Medulla oblongata (tissue), 1 donor: ENCODE data around the gene CTNNA1.
A peak's percentile ranks its signal among the peaks of the same experiment; 100 is the strongest.
"Not testable (repeated sequence)": the region's sequence is repeated elsewhere in the genome, so short reads cannot be mapped to it uniquely, and the experiment has no call there.

Source experiments
- DNase-seq: peaks from one replicate; pipeline ENCODE4 v3.0.0-alpha.2; 2015; ENCODE audit errors: extremely low spot score

CTNNA1 gene

DNA sequence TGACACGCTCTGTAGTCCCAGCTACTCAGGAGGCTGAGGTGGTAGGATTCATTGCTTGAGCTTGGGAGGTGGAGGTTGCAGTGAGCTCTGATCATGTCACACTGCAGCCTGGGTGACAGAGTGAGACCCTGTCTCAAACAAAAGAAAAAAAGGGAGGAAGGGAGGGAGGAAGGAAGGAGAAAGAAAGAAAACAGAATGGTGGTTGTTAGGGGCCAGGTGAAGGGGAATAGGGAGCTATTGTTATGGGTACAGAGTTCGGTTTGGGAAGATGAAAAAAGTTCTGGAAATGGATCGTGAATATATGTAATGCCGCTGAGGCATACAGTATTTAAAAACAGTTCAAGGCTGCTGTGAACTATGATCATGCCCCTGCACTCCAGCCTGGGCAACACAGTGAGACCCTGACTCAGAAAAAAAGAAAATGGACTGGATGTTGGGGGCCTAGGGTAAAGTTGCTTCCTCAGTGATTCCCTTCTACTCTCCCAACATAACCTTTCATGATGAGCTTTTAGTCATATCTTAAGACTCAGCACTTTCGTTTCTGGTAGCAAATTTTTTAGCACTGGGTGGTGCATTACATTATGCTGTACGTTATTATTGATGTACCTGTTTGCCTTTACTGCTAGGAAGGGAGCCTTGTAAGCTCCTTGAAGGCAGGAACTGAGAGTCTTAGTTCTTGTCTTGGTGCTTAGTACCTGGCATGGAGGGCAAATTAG is 4.0 kb downstream of the CTNNA1 start:
- no peak for DNase-seq

DNA sequence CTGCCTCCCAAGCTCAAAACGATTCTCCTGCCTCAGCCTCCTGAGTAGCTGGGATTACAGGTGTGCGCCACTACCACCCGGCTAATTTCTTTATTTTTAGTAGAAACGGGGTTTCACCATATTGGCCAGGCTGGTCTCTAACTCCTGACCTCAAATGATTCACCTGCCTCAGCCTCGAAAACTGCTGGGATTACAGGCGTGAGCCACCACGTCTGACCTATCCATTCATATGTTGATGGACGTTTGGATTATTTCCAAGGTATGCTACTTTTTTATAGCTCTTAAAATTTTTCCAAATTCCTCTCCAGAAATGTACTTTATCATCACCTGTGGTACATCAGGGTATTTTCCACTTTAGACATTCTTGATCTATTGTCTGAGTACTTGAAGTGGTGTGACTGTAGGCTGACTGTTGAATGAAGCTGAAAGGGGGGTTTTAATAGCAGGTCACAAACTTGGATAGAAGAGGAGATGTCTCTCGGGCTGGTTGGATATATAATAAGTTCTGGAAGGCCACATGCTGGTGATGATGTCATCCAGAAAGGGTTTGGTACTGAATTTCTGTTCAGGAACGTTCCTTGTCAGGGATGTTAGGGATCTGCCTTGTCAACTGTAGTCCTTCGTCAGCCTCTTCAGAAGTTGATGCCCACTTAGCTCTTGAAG is 7.4 kb downstream of the CTNNA1 start:
- no peak for DNase-seq

DNA sequence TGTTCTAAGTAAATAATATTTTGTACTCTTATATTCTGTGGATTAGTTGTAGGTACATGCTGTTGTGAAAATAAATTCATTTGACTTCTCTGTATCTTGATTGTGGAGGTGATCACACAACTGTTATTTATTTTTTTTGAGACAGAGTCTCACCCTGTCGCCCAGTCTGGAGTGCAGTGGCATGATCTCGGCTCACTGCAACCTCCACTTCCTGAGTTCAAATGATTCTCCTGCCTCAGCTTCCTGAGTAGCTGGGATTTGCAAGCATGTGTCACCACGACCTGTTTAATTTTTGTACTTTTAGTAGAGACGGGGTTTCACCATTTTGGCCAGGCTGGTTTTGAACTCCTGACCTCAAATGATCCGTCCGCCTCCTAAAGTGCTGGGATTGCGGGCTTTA is 7.9 kb downstream of the CTNNA1 start:
- not testable (repeated sequence) for DNase-seq

DNA sequence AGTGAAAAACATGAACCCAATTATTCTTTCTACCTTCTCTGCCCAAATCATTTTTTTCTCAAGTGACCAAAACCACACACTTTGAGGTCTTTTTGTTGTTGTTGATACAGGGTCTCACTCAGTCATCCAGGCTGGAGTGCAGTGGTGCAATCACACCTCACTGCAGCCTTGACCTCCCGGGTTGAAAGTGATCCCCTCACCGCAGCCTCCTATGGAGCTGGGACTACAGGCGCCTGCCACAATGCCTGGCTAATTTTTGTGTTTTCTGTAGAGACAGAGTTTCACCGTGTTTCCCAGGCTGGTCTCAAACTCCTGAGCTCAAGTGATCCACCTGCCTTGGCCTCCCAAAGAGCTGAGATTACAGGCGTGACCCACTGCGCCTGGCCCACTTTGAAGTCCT is 8.4 kb downstream of the CTNNA1 start:
- DNase-seq, result not testable (repeated sequence)

DNA sequence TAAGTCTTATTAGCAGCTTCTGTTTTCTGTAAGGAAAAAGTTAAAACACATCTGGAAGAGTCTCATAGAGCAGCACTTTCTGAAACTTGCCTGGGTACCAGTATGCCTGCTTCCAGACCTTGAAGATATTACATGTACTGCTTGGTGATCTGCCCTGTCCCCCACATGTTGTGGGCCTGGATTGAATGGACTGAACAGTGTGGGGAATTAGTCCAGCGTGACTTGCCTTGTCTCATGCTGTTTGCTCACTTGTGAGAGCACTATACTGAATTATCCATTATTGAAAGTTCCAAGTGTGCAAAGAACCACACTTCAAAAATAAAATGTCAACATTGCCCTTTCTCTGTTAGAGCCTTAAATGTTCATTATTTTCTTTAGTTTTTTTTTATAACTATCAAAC is 8.9 kb downstream of the CTNNA1 start:
- DNase-seq, result no peak

DNA sequence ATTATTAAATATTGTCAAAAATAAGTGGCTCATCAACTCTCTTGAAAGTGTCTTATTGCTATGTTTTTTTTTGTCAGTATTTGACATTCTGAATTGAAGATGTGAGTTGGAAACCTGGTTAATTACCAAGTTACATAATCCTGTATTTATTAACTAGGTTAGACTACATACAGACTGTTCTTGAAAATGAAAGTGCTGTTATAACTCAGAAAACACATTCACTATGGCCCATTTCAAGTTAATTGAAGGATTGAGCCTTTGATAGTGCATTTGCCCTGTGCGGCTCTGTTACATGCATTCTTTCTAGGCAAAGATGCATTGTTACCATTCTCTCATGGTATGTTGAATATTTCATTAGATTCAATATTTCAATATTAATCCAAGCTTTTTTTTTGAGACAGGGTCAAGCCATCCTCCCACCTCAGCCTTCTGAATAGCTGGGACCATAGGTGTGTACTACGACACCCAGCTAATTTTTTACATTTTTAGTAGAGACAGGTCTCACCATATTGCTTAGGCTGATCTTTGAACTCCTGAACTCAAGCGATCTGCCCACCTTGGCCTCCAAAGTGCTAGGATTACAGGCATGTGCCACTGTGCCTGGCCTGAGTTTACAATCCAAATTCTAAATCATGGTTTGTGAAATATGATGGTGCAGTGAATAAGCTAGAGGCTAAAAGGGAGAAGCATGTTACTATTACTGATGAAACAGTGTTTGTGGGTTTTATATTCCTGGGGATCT is 10.0 kb downstream of the CTNNA1 start:
- DNase-seq, result no peak

DNA sequence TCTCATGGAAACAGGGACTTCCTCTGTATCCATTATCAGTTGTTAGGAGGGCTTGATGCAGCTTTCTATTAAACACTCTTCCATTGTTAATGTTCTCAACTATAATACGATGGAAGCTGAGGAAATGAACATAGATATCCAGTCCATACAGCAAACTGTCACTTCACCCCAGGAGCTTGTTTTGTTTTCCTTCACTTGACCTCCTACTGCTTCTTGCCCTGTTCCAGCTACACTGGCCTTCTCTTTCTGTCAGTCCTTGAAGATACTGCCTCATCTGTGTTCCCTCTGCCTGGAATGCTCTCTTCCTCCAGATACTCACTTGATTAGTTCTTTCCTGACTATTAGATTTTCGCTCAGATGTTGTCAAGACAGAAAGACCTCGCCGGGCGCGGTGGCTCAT is 17.1 kb downstream of the CTNNA1 start:
- DNase-seq, result no peak

DNA sequence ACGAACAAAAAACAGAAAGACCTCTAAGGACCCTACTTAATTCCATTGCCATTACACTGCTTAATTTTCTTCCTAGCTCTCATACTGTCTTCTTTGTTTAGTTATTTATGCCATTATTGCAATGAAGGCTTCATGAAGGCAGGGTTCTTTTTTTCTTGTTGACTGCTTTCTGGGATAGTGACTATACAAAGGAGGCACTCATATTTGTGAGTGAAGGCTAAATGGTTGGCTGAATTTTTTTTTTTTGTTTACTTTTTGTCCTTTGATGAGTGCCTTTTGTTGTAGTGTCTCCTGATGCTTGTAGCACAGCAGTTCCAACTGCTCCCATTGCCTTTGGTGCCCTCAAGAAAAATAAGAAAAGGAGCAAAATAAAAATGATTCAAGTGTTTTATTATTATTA is 17.8 kb downstream of the CTNNA1 start:
- DNase-seq, result no peak

DNA sequence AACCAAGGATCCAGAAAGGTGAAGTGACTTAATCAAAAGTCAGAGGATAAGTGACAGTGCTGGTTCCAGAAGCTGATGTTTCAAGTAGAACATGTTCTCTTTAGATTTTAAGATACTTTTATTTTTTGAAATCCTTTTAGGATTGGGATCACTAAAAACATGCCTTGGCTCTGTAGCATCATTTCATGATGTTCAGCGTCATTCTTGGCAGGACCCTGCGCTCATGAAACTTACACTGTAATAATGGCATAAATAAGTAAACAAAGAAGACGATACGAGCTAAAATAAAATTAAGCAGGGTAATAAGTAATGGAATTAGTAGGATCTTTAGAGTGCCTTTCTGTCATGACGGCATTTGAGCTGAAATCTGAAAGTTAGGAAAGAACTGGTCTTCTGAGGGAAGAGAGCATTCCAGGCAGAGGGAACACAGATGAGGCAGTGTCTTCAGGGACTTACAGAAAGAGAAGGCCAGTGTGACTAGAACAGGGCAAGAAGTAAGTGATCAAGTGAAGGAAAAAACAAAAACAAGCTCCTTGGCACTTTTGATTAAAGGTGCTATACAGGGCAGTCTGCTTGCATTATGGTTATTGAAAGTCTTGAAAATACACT is 19.9 kb downstream of the CTNNA1 start:
- no peak for DNase-seq

DNA sequence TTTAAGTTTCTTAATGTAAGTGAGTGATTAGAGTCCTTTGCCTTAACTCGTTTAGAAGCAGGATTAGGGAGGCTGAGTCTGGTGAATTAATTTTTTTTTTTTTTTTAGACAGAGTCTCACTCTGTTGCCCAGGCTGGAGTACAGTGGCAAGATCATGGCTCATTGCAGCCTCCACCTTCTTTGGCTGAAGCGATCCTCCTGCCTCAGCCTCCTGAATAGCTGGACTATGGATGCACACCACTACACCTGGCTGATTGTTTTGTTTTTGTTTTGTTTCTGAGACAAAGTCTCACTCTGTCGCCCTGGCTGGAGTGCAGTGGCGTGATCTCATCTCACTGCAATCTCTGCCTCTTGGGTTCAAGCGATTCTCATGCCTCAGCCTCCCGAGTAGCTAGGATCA is 20.4 kb downstream of the CTNNA1 start:
- DNase-seq, result not testable (repeated sequence)

DNA sequence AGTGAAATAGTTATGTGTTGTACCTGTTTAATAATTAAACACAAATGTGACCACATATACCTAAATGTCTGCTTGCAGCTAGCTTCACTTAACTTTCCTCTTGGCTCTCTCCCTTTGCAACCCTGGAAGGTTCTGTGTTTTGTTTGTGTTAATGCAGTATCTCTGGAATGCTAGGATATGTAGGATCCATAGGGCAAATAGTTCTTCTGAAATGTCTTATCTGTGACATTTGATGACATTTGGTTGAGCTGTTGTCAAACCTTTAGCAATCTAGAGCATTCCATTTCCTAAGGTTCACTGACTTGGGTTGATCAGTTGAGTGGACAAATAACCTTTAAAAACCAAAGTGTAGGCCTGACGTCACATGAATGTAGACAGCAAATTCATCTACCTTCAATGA is 21.8 kb downstream of the CTNNA1 start:
- no peak for DNase-seq

DNA sequence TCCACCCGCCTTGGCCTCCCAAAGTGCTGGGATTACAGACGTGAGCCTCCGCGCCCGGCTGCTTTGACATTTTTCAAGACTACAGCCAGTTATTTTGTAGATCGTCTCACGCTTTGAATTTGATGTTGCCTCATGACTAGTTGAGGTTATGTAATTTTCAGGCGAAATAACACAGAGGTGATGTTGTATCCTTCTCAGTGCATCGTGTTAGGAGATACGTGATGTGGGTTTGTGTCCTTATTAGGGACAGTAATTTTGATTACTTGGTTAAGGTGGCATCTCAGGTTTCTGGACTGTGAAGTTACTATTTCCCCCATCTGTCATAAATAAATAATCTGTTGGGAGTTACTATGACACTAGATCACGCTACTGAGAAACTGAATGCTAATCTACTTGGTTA is 25.0 kb downstream of the CTNNA1 start:
- DNase-seq, result no peak

DNA sequence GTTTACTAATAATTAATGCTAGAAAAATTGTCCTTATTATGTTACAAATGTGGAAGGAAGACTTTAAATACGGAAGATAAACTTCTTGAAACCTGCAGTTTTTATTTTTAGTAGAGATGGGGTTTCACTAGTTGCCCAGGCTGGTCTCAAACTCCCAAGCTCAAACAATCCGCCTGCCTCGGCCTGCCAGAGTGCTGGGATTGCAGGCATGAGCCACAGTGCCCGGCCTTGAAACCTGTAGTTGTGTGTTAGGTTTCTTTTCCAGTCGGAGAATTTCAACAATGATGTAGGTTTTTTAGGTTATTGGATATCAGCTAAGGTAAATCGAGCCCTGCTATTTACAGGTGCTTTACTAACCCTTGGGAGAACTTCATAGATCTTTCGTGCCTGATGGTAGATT is 30.8 kb downstream of the CTNNA1 start:
- no peak for DNase-seq

DNA sequence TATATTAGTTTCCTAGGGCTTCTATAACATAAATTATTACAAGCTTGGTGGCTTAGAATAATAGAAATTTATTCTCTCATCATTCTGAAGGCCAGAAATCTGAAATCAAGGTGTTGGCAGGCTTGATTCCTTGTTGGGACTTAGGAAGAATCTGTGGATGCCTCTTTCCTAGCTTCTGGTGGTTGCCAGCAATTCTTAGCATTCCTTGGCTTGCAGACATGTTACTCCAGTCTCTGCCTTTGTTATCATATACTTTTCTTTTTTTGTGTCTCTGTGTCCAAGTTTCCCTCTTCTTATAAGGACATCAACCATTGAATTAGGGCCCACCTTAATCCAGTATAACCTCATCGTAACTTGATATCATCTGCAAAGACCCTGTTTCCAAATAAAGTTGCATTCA is 31.4 kb downstream of the CTNNA1 start:
- no peak for DNase-seq

DNA sequence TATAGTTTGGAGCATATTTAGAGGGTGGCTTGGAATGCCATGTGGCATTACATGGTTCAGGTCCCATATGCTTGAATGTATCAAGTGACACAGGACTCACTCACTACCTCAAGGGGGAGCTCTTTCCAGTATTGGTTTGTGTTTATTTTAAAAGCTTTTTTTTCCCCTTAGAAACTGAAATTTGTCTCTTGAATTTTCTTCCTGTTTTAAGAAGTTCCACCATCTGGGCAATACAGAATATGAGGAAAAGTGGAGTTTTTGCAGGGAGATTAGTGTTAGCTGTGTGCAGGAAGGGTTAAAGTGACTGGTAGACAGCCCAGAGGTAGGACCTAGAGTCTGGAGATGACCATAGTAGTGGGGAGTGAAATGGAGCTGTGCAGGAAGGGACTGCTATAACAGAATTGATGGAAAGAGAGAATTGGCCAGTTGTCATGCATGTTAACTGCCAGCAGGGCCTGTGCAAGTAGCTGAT is 36.6 kb downstream of the CTNNA1 start:
- DNase-seq, result peak; percentile 33

DNA sequence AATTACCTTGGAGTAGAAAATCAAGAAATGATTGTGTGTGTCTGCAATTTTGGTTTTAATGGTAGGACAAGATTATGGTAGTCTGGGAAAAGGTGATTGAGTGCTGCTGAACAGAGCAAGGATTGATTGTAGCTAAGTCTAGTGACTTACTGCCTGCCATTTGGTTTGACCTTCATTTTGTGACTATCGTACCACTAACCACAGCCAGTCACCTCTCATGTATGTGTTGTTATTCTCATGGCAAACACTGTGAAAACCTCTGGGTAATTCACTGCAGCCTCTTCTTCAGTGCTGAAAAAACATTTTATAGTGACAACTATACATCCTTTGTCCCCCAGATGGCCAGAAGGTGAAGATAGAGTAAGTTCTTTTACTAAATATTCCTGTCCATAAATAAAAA is 37.5 kb downstream of the CTNNA1 start:
- no peak for DNase-seq

DNA sequence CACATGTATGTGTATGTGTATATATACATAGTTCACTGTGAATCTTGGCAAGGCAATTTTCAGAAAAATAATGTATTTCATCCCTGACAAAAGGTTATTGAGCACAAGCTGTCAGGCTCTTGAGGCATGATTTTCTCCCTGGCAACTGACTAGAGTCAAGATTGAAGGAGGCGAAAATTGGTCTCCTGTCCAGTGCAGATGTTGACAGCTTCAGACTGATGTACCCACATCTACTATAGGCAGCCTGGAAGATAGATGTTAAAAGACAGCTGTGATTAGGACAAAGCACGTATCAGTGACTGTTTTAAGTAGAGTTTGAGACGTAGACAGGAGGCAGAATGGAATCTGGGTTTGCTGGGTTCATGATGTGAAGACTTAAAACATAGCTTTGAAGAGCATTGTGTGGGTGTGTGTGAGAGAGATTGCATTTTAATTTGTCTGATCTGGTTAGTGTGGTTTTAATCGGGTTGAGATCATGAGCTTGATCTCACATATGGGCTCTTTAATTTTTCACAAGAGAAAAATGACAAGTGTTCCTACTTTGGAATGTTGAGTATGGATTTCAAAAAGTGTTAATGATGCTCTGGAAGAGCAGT is 39.1 kb downstream of the CTNNA1 start:
- no peak for DNase-seq

DNA sequence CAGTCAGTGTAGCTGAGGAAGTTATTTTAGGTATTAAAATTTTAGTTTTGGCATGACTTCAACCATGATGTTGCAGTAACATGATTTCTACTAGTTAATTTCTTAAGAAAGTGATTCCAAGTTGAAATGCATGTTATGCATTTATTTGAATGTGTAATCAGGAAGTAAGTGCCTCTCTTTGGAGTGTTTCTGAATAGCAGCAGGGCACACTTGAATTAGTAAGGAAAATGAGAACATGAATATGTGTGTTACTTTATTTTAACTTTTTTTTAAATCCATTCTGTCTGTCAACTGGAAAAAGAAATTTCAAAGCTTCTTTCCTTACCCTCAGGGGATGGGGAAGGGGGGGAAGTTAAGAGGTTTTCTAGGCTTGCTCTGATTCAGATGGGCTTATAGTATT is 40.4 kb downstream of the CTNNA1 start:
- DNase-seq, result no peak

DNA sequence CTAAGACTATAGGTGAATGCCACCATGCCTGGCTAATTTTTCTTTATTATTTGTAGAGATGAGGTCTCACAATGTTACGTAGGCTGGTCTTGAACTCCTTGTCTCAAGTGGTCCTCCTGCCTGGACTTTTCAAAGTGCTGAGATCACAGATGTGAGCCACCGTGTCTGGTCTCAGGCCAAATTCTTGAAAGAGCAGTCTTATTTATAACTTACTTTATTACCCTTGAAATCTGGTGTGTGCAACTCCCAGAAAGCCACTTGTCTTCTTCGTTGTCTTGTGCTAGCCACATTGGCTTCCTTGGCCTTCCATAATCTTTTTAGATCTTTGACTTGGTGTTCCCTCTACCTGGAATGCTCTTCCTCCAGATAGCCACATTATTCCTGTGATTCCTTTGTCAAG is 50.1 kb downstream of the CTNNA1 start:
- DNase-seq, result no peak

DNA sequence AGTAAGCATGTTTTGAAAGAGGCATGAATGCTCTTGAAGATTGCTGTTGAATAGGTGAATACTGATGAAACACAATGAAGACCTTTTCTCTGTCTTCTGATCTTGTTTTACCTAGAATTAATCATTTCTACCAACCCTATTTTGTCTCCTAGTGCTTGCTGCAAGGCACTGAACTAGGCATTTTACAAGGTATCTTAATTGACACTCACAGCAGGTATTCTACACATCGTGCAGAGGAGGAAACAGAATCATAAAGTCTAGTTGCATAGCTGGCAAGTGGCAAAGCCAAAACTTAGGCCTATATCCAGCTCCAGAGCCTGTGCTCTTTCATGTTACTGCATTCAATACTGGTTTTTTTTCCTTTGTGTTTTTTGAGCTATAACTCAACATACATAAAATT is 50.7 kb downstream of the CTNNA1 start:
- DNase-seq, result no peak

DNA sequence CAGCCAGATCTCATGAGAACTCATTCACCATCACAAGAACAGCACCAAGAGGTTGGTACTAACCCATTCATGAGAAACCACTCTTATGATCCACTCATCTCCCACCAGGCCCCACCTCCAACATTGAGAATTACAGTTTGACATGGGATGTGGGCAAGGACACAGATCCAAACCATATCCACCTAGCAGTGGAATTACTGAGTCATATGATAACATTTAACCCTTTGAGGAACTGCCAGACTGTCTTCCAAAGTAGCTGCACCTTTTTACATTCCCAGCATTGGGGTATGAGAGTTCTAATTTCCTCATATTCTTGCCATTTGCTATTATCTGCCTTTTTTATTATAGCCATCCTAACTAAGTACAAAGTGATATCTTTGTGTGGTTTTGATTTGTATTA is 51.9 kb downstream of the CTNNA1 start:
- DNase-seq, result no peak

DNA sequence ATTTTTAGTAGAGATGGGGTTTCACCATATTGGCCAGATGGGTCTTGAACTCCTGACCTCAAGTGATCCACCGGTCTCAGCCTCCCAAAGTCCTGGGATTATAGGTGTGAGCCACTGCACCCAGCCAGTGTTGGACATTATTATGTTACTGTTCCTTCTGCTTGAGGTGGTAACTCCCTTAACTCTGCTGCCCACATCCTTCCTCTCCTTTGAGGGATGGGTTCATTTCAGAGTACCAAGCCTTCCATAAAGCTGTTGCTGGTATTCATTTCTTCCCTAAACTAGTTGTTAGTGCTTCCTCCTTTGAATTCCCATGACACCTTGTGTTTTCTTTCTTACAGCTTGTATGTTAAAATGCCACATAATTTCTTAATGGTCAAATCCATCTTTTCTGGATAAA is 54.0 kb downstream of the CTNNA1 start:
- DNase-seq, result no peak
